KBM-7 (cell line): ENCODE measurements around the gene GTPBP4.

Source experiments
- DNase-seq: peaks from one replicate; pipeline ENCODE4 v3.0.0-alpha.2; 2015
- in situ Hi-C: fragments of 300-500 bp; cut with MboI; formaldehyde crosslinking; loops from 2 replicates; pipeline ENCODE4 v1.14.3; 2020; ENCODE audit warnings: low sequenced_read_pairs, low pct_unique_long_range_greater_than_20kb, mixed read lengths

Gene GTPBP4

GRCh38 chr10:964321-964987, 23.8 kb upstream of the GTPBP4 start:
- DNase-seq, result no peak
- in situ Hi-C loops, result no loop called here

DNA sequence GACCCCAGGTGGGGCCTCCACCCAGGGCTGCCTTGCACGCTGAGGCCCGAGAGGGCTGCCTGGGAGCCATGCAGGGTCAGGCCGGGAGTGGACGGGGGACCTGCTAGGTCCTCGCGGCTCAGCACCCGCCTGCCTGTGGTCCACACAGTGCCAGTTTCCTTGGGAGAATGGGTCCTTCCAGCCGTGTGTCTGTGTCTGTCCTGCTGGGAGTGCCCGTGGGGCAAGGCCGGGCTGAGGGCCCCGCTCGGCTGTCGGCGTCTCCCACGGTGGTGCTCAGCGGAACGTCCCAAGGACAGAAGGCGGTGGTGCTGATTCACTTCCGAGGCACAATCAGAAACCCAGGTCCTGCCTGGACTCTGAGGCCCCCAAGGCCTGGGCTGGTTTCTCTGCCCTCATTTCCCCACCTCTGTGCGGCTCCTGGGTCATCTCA, 23.2 kb upstream of the GTPBP4 start:
- no peak for DNase-seq
- in situ Hi-C loops, result no loop called here

GRCh38 chr10:966466-967235, 21.6 kb upstream of the GTPBP4 start:
- DNase-seq, result no peak
- in situ Hi-C loops, result no loop called here

DNA sequence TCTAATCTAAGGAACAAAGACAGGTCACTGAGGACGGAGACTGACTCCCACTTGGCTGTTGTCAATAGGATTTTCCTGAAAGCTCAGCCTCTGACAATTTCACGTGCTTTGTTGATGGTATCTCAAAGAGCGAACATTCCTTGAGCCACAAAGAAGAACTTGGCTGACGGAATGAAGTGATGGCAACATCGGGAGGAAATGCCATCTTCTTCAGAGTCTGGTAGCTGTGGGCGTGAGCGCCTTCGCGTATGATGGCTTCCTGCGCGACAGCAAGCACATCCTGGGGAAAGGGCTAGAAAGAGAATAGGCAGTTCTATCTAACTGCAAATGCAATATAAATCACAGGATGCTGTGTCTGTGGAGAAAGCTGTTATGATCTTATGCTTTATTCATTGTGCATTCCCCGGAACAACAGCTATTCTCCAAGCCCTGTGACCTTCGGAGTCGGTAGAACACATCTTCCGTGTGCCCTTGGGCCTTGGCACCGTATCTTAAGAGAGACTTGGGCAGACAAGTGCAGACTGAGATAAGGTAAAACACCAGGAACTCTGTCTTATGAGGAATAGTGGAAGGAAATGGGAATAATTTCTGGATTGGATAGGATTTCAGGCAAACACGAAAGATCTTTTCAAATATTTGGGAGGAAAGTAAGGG, 19.6 kb upstream of the GTPBP4 start:
- no peak for DNase-seq
- in situ Hi-C loops, result no loop called here

- no peak for DNase-seq
- in situ Hi-C loops, result no loop called here
These were observed 18.6 kb upstream of the GTPBP4 start for GRCh38 chr10:969473-970150.

DNA sequence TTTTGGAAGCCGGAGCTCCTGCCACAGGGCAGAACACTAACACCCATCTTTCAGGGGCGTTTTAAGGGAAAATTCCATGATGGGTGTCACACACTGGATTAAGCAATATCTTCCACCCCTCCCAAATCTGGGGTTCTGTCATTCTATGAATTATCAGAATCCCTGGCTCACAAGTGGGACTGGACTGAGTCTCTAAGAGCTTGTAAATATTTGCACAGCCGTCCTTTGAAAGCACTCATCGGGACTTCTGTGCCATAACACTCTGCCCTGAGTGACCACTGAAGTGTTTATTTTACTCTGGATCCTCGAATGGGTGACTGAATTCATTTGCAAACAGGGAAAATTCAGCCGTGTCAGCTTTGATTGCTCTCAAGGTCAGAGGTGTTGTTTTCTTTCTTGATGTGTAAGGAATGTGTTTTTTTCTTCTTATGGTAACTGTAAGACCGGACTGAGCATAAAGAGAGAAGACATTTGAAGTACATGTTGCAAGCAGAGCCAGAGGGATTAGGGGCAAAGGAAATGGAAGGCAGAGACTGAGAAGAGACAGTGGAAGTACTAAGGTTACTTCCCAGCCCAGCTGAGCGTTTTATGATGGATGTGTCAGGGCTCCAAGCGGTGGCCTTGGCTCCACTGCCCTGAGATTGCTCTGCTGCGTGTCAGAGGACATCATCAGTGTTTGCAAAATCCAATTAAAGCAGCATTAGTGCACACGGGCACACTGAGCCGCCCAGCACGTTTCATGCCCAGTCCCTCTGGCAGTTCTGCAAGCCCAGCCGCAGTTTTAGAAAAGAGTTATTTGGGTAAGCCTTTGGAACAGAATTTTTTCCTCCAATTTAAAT, 17.7 kb upstream of the GTPBP4 start:
- DNase-seq, result no peak
- in situ Hi-C loops, result no loop called here

- DNase-seq, result peak; percentile 41
- in situ Hi-C loops, result no loop called here
These were observed 17.1 kb upstream of the GTPBP4 start for GRCh38 chr10:971150-971542.

GRCh38 chr10:971613-972012, 16.6 kb upstream of the GTPBP4 start:
- in situ Hi-C loops, result no loop called here
- no peak for DNase-seq

DNA sequence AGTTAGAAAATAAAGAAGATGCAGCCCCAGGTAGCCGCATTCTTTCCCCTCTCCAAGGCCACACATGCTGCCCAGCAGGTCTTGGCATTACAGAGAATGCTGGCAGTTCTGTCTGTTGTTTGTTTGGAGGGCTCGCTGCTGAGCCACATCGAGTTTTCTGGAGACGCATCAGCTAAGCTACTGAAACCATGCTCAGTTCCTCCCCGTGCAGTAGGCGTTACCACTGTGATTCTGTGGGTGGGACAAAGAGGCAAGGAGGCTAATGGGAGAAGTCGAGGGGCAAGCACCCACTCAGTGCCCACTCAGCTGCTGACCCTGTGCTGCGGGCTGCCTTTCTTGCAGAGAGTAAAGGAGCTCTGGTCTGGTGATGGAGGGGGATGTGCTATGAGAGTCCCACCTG, 15.5 kb upstream of the GTPBP4 start:
- no peak for DNase-seq
- in situ Hi-C loops, result no loop called here

- in situ Hi-C loops, result no loop called here
- no peak for DNase-seq
These were observed 14.0 kb upstream of the GTPBP4 start for GRCh38 chr10:974038-974784.

GRCh38 chr10:974785-975074, 13.5 kb upstream of the GTPBP4 start:
- DNase-seq, result no peak
- in situ Hi-C loops, result no loop called here

DNA sequence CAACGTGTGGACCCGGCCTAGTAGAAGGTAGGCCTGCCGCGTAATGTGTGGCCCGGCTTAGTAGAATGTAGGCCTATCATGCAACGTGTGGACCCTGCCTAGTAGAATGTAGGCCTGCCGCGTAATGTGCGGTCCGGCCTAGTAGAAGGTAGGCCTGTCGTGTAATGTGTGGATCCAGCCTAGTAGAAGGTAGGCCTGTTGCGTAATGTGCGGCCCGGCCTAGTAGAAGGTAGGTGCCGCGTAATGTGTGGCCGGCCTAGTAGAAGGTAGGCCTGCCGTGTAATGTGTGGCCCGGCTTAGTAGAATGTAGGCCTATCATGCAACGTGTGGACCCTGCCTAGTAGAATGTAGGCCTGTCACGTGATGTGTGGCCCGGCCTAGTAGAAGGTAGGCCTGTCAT, 11.9 kb upstream of the GTPBP4 start:
- no peak for DNase-seq
- in situ Hi-C loops, result no loop called here

DNA sequence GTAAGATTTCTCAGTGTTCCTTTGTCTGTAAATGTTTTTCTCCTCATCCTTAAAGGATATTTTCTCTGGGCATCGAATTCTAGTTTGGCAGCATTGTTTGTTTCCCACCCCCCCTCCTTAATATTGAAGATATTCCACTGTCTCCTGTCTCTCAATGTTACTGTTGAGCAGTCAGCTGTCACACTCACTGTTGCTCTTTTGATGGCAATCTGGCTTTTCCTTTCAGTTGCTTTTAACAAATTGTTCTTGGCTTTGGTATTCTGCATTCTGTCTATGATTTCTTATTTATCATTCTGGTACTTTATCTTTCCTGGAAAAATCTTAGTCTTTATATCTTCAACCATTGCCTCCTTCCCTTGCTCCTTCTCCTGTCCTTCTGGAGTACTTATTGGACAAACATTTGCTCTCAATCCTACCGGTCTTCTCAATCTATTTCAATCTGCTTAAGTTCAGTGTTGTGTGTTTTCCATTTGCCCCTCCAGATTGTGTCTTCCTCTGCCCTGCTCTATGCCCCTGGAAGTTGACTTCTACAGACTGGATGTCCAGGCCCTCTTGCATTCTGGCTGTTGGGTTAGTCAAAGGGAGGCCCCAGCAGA, 9.3 kb upstream of the GTPBP4 start:
- in situ Hi-C loops, result no loop called here
- no peak for DNase-seq

DNA sequence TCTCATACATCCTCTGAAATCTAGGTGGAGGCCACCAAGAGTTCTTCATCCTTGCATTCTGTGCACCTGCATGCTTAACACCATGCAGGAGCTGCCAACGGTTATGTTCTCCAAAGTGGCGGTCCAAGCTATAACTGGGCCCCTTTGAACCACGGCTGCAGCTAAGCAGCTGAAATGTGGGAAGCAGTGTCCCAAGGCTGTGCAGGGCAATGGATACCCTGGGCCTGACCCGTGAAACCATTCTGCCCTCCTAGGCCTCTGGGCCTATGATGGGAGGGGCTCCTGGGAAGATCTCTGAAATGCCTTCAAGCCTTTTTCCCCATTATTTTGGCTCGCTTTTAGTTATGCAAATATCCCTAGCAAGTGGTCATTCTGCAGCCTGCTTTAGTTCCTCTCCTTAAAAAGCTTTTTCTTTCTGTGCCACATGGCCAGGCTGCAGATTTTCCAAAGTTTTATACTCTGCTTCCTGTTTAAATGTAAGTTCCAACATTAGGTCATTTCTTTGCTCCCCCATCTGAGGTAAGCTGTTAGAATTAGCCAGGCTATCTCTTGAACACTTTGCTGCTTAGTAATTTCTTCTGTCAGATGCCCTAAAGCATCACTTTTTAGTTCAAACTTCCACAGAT, 7.7 kb upstream of the GTPBP4 start:
- in situ Hi-C loops, result no loop called here

DNA sequence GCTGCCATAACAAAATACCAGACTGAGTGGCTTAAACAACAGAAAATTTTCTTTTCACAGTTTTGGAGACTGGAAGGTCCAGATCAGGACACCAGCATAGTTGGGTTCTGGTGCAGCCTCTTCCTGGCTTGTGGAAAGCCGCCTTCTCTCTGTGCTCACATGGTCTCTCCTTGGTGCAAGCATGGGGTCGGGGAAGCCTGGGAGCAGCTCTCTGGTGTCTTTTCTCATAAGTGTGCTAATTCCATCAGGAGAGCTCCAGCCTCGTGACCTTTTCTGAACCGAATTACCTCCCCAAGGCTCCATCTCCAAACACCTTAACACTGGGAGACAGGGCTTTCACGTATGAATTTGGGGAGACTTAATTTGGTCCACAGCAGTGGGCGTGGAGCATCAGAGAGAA, 4.8 kb upstream of the GTPBP4 start:
- DNase-seq, result no peak
- in situ Hi-C loops, result no loop called here

More for the DNA sequence above, 7.7 kb upstream of the GTPBP4 start:
- no peak for DNase-seq

DNA sequence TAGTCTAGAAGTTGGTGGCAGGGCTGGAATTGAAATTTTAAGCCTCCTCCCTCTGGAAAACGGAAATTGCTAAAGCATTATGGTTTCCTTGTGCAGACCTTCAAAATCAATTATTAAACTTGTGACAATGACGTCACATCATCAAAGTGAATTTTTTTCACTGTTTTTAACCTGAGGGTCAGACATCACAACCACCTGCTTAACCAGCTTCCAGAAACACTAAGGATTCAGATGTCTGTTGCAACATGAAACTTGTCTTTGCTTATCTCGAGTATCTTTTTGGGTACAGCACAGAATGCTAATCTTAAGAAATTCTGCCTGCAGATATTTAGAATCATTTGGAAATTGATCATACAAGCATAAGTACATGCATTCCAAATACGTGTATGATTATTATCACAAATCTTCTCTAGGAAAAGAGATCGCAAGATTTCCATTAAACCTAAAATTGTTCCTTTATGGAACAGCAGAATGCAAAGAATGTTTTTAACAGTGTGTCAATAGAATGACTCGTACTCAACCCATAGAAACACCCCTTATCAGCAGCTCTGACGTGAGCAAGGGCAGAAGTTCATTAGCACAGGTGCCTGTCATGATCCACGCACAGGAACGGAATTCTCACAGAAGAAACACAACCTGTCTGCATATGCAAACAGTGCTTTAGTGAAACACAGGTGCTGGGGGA, 4.1 kb upstream of the GTPBP4 start:
- in situ Hi-C loops, result no loop called here
- DNase-seq, result no peak

DNA sequence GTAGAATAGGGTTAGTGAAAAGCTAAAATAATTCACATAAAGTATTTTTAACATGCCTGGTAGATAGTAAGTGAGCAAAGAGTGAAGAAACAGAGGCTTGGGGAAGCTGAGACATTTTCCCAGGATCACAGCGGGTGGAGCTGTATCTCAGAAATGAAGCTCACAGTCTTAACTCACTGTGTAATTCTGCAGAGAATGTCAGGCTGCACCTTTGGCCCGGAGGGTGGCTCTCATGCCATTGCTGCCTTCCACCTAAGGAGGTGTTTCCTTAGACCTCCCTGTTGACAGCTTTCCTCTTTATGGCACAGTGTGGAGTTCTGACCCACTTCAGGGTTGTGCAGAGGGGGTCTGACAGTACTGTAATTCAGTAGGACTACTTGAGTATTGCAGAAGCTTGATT, 2.9 kb upstream of the GTPBP4 start:
- in situ Hi-C loops, result no loop called here

More for the DNA sequence above, 2.9 kb upstream of the GTPBP4 start:
- DNase-seq, result no peak
